Measurements from ENCODE around the gene OSBPL10. TPM values are rescaled to one million over a fixed set of nuclear protein-coding genes. Genes with fewer than 3 reads are reported as not detected.
A peak's percentile ranks its signal among the peaks of the same experiment; 100 is the strongest.
"Not testable (repeated sequence)": the region's sequence is repeated elsewhere in the genome, so short reads cannot be mapped to it uniquely, and the experiment has no call there.

The OSBPL10 gene
- total RNA-seq, 1 donor from 2014 or later: 52.7 TPM

GRCh38 chr3:31785734-31786133, 195.3 kb downstream of the OSBPL10 start:
- H3K4me1 Mint-ChIP-seq (ENCODE audit: low read depth, unreplicated experiment): no peaks in the 10 kb centered on the region
- H3K27ac Mint-ChIP-seq (ENCODE audit: unreplicated experiment): no peak overlapping the region
- H3K4me3 Mint-ChIP-seq (ENCODE audit: unreplicated experiment): no peak overlapping the region
- H3K36me3 ChIP-seq (ENCODE audit: insufficient read depth, low read length): no peaks in the 10 kb centered on the region
- no peaks in the 10 kb centered on the region for H3K27me3 Mint-ChIP-seq (ENCODE audit: low read depth, unreplicated experiment)
- no peaks in the 10 kb centered on the region for H4K20me1 ChIP-seq (ENCODE audit: insufficient read depth, low read length)
- H3K9me3 Mint-ChIP-seq (ENCODE audit: unreplicated experiment): no peaks in the 10 kb centered on the region
- no peak overlapping the region for H3K27ac ChIP-seq (ENCODE audit: low read depth, low read length)
- H3K4me1 ChIP-seq (ENCODE audit: insufficient read depth, low read length): no peaks in the 10 kb centered on the region
- no peaks in the 10 kb centered on the region for H3K9me3 ChIP-seq (ENCODE audit: insufficient read depth, low read depth, low read length)
- H2AFZ ChIP-seq (ENCODE audit: low read depth, low read length): no peak overlapping the region
- no peak overlapping the region for H3K4me2 ChIP-seq (ENCODE audit: low read length)
- no peaks in the 10 kb centered on the region for H3K79me2 ChIP-seq (ENCODE audit: insufficient read depth, low read length)
- no peaks in the 10 kb centered on the region for H3K27me3 ChIP-seq (ENCODE audit: insufficient read depth, low read length)
- DNase-seq (ENCODE audit: low read depth) (no peak), FAIRE-seq (no peak)
- H3K36me3 Mint-ChIP-seq (ENCODE audit: low read depth, unreplicated experiment): peaks cover 2% of the 10 kb centered on the region
- no peak overlapping the region for H3K9ac ChIP-seq (ENCODE audit: low read length)
- H3K4me3 ChIP-seq (ENCODE audit: insufficient read depth, low read depth, low read length): no peak overlapping the region
- TF ChIP-seq EZH2 (IDR thresholded peaks at IDR 0.05; ENCODE audit: insufficient read depth, low read length) (no peak), CTCF (IDR thresholded peaks at IDR 0.05; ENCODE audit: insufficient read depth, low read depth, low read length) (no peak)

GRCh38 chr3:31785286-31785685, 195.8 kb downstream of the OSBPL10 start:
- Mint-ChIP-seq H3K9me3 (ENCODE audit: unreplicated experiment) (no peaks in the 10 kb centered on the region), H3K36me3 (ENCODE audit: low read depth, unreplicated experiment) (peaks cover 2% of the 10 kb centered on the region), H3K4me1 (ENCODE audit: low read depth, unreplicated experiment) (no peaks in the 10 kb centered on the region), H3K27ac (ENCODE audit: unreplicated experiment) (no peak overlapping the region), H3K27me3 (ENCODE audit: low read depth, unreplicated experiment) (no peaks in the 10 kb centered on the region), H3K4me3 (ENCODE audit: unreplicated experiment) (no peak overlapping the region)
- H3K27me3 ChIP-seq (ENCODE audit: insufficient read depth, low read length): no peaks in the 10 kb centered on the region
- no peaks in the 10 kb centered on the region for H3K9me3 ChIP-seq (ENCODE audit: insufficient read depth, low read depth, low read length)
- no peak overlapping the region for H3K9ac ChIP-seq (ENCODE audit: low read length)
- no peak for DNase-seq (ENCODE audit: low read depth)
- no peak for FAIRE-seq
- no peak overlapping the region for H3K4me3 ChIP-seq (ENCODE audit: insufficient read depth, low read depth, low read length)
- no peak for TF ChIP-seq CTCF (IDR thresholded peaks at IDR 0.05; ENCODE audit: insufficient read depth, low read depth, low read length)
- TF ChIP-seq EZH2 (IDR thresholded peaks at IDR 0.05; ENCODE audit: insufficient read depth, low read length): no peak
- H3K4me2 ChIP-seq (ENCODE audit: low read length): no peak overlapping the region
- no peak overlapping the region for H3K27ac ChIP-seq (ENCODE audit: low read depth, low read length)
- no peaks in the 10 kb centered on the region for H3K36me3 ChIP-seq (ENCODE audit: insufficient read depth, low read length)
- H4K20me1 ChIP-seq (ENCODE audit: insufficient read depth, low read length): no peaks in the 10 kb centered on the region
- H3K4me1 ChIP-seq (ENCODE audit: insufficient read depth, low read length): no peaks in the 10 kb centered on the region
- no peak overlapping the region for H2AFZ ChIP-seq (ENCODE audit: low read depth, low read length)
- H3K79me2 ChIP-seq (ENCODE audit: insufficient read depth, low read length): no peaks in the 10 kb centered on the region

- H3K36me3 Mint-ChIP-seq (ENCODE audit: low read depth, unreplicated experiment); FAIRE-seq; H3K4me3 Mint-ChIP-seq (ENCODE audit: unreplicated experiment); H4K20me1 ChIP-seq (ENCODE audit: insufficient read depth, low read length); H3K79me2 ChIP-seq (ENCODE audit: insufficient read depth, low read length); H3K27me3 ChIP-seq (ENCODE audit: insufficient read depth, low read length); H3K9ac ChIP-seq (ENCODE audit: low read length); H3K9me3 Mint-ChIP-seq (ENCODE audit: unreplicated experiment); H3K4me1 ChIP-seq (ENCODE audit: insufficient read depth, low read length); H3K27ac Mint-ChIP-seq (ENCODE audit: unreplicated experiment); H3K4me1 Mint-ChIP-seq (ENCODE audit: low read depth, unreplicated experiment); H3K27ac ChIP-seq (ENCODE audit: low read depth, low read length); H3K27me3 Mint-ChIP-seq (ENCODE audit: low read depth, unreplicated experiment); H3K4me2 ChIP-seq (ENCODE audit: low read length); H3K4me3 ChIP-seq (ENCODE audit: insufficient read depth, low read depth, low read length); H2AFZ ChIP-seq (ENCODE audit: low read depth, low read length); H3K36me3 ChIP-seq (ENCODE audit: insufficient read depth, low read length); H3K9me3 ChIP-seq (ENCODE audit: insufficient read depth, low read depth, low read length): not testable (repeated sequence)
- peak; percentile 10 for DNase-seq (ENCODE audit: low read depth)
Measured at GRCh38 chr3:31783851-31784250, 197.2 kb downstream of the OSBPL10 start.

GRCh38 chr3:31782306-31782705, 198.8 kb downstream of the OSBPL10 start:
- H3K27me3 Mint-ChIP-seq (ENCODE audit: low read depth, unreplicated experiment); H2AFZ ChIP-seq (ENCODE audit: low read depth, low read length); H3K4me3 Mint-ChIP-seq (ENCODE audit: unreplicated experiment); H3K4me2 ChIP-seq (ENCODE audit: low read length); H3K27me3 ChIP-seq (ENCODE audit: insufficient read depth, low read length); FAIRE-seq; H3K27ac ChIP-seq (ENCODE audit: low read depth, low read length); H4K20me1 ChIP-seq (ENCODE audit: insufficient read depth, low read length); H3K36me3 Mint-ChIP-seq (ENCODE audit: low read depth, unreplicated experiment); H3K4me1 ChIP-seq (ENCODE audit: insufficient read depth, low read length); H3K79me2 ChIP-seq (ENCODE audit: insufficient read depth, low read length); H3K9me3 ChIP-seq (ENCODE audit: insufficient read depth, low read depth, low read length); H3K4me3 ChIP-seq (ENCODE audit: insufficient read depth, low read depth, low read length); H3K36me3 ChIP-seq (ENCODE audit: insufficient read depth, low read length); H3K27ac Mint-ChIP-seq (ENCODE audit: unreplicated experiment); H3K9me3 Mint-ChIP-seq (ENCODE audit: unreplicated experiment); H3K4me1 Mint-ChIP-seq (ENCODE audit: low read depth, unreplicated experiment); H3K9ac ChIP-seq (ENCODE audit: low read length); DNase-seq (ENCODE audit: low read depth): not testable (repeated sequence)

All from astrocyte (in vitro differentiated cells and primary cell).